SHP77 (cell line): Measurements from ENCODE around the gene PPP1R9A.
A peak's percentile ranks its signal among the peaks of the same experiment; 100 is the strongest.

Experiments
- DNase-seq, 2 experiments: peaks; one replicate each; lab custom pipeline; 2025; lab: John Stamatoyannopoulos, UW

The PPP1R9A gene

GRCh38 chr7:95204618-95205017 is 297.2 kb downstream of the PPP1R9A start:
- DNase-seq = no peak

GRCh38 chr7:95205665-95206225 is 298.4 kb downstream of the PPP1R9A start:
- no peak for DNase-seq

DNA sequence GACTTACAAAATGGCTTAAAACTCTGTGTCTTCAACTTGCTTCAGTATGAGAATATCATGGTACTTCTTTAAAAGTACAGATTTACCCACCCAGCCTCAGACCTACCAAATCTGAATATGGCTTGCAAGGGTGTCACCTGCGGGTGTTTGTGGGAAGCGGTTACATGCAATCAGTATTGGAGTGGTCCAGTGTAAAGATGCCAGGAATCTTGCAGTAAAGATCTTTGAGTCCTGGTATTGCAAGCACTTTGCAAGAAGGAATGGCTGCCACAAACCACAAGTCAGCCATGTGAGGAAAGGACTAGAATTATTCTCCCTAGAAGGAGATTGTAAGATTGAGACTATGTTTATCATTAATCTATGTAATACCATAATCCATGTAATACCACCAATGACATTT is 301.9 kb downstream of the PPP1R9A start:
- no peak for DNase-seq

- DNase-seq = no peak
Measured at GRCh38 chr7:95209788-95210187, 302.4 kb downstream of the PPP1R9A start.

DNA sequence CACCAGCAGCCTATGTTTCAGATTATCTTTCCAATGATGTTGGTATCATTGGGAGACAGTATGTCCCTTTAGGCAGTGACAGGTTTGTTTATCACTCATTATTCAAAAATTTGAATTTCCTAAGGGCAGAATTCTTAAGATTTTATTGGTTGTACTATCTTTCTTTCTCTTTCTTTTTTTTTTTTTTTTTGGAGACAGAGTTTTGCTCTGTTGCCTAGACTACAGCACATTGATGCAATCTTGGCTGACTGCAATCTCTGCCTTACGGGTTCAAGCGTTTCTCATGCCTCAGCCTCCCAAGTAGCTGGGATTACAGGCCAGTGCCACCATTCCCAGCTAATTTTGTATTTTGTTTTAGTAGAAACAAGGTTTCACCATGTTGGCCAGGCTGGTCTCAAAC is 305.8 kb downstream of the PPP1R9A start:
- no peak for DNase-seq

GRCh38 chr7:95213809-95214492 is 306.6 kb downstream of the PPP1R9A start:
- DNase-seq = no peak

GRCh38 chr7:95219721-95220120 is 312.3 kb downstream of the PPP1R9A start:
- no peak for DNase-seq

GRCh38 chr7:95220328-95220727 is 312.9 kb downstream of the PPP1R9A start:
- DNase-seq = no peak

- DNase-seq = no peak
Measured at GRCh38 chr7:95225301-95225700, 317.9 kb downstream of the PPP1R9A start.

- no peak for DNase-seq
Measured at GRCh38 chr7:95229301-95229700, 321.9 kb downstream of the PPP1R9A start.

- DNase-seq = no peak
Measured at GRCh38 chr7:95238252-95238943, 331.0 kb downstream of the PPP1R9A start.

GRCh38 chr7:95240921-95241320 is 333.5 kb downstream of the PPP1R9A start:
- DNase-seq = no peak

DNA sequence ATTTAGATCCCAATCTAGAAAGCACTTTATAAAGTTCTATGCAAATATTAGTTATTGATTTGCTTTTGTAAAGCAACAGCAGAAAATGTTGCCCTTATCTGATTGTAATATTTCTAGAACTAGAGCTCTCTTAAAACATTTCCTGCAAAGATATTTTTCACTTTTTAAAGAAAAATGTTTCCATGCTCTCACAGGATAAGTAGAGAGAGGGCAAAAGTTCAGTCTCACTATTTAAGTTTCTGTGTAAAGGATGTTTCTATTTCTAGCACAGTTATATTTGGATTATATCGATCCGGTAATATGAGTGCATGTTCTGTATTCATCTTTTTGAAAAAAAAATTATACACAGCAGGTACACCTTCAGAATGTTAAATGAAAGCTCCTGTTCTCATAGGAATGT is 334.9 kb downstream of the PPP1R9A start:
- DNase-seq = no peak

GRCh38 chr7:95244616-95245015 is 337.2 kb downstream of the PPP1R9A start:
- DNase-seq = no peak

DNA sequence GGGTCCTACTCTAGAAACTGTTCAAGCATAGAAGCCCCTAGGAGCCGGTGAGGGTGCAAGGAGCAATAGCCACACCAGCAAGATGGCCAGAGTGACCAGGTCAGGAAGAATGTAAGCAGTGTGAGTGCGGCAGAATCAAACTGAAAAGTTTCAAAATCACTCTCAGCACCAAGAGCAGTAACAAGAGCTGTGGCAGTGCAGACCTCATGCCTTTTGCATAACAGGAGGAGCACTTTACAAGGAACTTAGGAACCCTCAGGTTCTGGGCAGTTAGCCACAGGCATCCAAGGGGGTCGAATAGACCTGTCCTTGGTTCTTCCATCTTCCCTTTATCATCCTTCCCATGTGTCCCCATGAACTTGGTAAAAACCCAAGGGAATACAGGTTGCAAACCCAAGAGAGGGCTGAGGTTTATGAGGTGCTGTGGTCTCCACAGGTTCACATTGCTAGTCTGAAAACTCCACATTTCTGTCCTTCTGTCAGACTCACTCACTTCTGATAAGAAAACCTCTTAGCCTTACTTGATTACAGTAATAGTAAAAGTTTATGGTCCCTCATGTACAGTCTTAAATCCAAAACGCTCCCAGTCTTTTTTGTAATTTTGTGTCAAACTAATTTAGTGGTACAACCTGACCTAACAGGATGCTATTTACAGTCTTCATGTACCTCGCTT is 338.6 kb downstream of the PPP1R9A start:
- no peak for DNase-seq

- peak; percentile 69 to 81 for DNase-seq
Measured at GRCh38 chr7:95246831-95247370, 339.5 kb downstream of the PPP1R9A start.

GRCh38 chr7:95250571-95250970 is 343.2 kb downstream of the PPP1R9A start:
- DNase-seq = no peak

DNA sequence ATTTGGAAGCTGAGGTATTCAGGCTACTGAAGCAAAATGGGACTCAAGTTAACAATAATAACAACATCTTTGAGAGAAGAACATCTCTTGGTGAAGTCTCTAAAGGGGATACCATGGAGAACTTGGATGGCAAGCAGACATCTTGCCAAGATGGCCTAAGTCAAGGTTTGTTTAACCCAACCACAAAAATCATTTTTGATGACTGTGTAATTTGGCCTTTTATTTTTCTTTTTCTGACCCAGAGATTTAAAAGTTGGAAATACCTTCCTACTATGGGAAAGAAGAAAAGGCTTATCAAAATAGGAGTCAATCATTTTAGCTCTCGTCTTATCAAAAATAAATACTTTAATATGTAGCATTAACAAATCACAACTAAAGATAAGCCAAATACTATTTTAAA is 344.6 kb downstream of the PPP1R9A start:
- DNase-seq = no peak

- no peak for DNase-seq
Measured at GRCh38 chr7:95253986-95254385, 346.6 kb downstream of the PPP1R9A start.

DNA sequence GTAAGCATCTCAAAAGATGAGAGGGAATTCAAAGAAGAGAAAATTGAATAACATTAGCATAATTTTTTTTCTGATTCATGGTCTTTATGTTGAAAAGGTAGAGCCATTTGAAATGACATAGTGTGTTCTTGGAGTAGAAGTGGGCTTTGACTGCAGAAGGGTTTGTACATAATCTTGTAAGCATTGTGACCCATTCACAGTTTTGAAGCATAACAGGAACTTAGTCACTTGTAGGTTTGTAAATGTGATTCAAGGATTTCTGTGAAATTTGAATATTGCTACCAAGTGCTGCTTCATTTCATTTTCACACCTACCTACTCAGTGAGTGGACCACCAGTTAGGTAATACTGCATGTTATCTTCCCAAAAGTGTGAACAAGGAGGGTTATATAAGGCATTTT is 348.3 kb downstream of the PPP1R9A start:
- DNase-seq = no peak

DNA sequence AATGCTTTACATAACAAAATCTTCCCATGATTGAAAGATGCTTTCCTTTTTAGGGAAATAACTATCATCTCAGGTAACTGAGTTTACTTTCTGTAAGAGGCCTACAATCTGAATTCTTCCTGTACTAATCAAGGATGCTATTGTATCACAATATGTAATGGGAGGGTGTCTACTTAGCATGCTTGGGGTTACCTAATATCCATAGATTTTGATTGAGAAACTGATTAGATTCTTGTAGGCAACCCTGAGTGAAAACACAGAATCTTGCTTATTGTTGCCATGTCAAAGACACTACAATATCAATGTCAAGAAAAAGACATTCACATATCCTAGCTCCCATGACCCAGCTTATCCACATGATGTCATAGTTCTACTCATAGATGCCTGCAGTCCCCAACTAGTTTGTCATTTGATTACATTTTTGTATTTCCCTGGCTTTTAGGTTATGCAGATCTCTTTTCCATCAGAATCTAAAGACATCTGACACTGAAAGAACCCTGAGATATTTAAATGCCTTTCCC is 354.6 kb downstream of the PPP1R9A start:
- DNase-seq = no peak

- DNase-seq = no peak
Measured at GRCh38 chr7:95262875-95263274, 355.5 kb downstream of the PPP1R9A start.
